Hepatocyte (in vitro differentiated cells): ENCODE results near the gene ZNF473. TPM values are rescaled to one million over a fixed set of nuclear protein-coding genes. Genes with fewer than 3 reads are reported as not detected.

Source experiments
- DNase-seq: peaks from one replicate; pipeline ENCODE4 v3.0.0-alpha.2; 2016; ENCODE audit warnings: low spot score
- H2AFZ ChIP-seq: fragments of 200-600 bp; sonication (generic); 2 replicates; pipeline ENCODE4 v1.6.0; 2016; ENCODE audit warnings: antibody characterized with exemption, mild to moderate bottlenecking
- H3K27ac ChIP-seq: fragments of 200-600 bp; sonication (generic); 2 replicates; pipeline ENCODE4 v1.5.1; 2016; ENCODE audit warnings: mild to moderate bottlenecking
- H3K27me3 ChIP-seq: fragments of 200-600 bp; sonication (generic); 2 replicates; pipeline ENCODE4 v1.6.1; 2016
- H3K36me3 ChIP-seq: fragments of 200-600 bp; sonication (generic); replicated peaks from 2 replicates; pipeline ENCODE4 v1.5.1; 2016; ENCODE audit warnings: low read depth; ENCODE audit not compliant: insufficient read depth
- H3K4me1 ChIP-seq: fragments of 200-600 bp; sonication (generic); 2 replicates; pipeline ENCODE4 v1.5.1; 2016; ENCODE audit warnings: mild to moderate bottlenecking, moderate library complexity; ENCODE audit not compliant: insufficient read depth
- H3K4me2 ChIP-seq: fragments of 200-600 bp; sonication (generic); 2 replicates; pipeline ENCODE4 v1.6.0; 2016
- H3K4me3 ChIP-seq: fragments of 200-600 bp; sonication (generic); 2 replicates; pipeline ENCODE4 v1.5.1; 2016; ENCODE audit warnings: mild to moderate bottlenecking
- H3K79me2 ChIP-seq: fragments of 200-600 bp; sonication (generic); 2 replicates; pipeline ENCODE4 v1.6.0; 2017; ENCODE audit warnings: mild to moderate bottlenecking
- H3K9me2 ChIP-seq: fragments of 200-600 bp; sonication (generic); replicated peaks from 2 replicates; pipeline ENCODE4 v1.6.0; 2017; ENCODE audit warnings: mild to moderate bottlenecking; ENCODE audit not compliant: insufficient read depth
- H3K9me3 ChIP-seq: fragments of 200-600 bp; sonication (generic); 2 replicates; pipeline ENCODE4 v1.5.1; 2016; ENCODE audit warnings: low read depth, mild to moderate bottlenecking
- H4K20me1 ChIP-seq: fragments of 200-600 bp; sonication (generic); 2 replicates; pipeline ENCODE4 v1.6.0; 2016; ENCODE audit warnings: mild to moderate bottlenecking; ENCODE audit not compliant: insufficient read depth, poor library complexity, severe bottlenecking
- CTCF ChIP-seq: fragments of 200-600 bp; sonication (generic); IDR thresholded peaks from 2 replicates; pipeline ENCODE4 v1.5.1; 2016; ENCODE audit warnings: antibody characterized with exemption, mild to moderate bottlenecking; ENCODE audit not compliant: poor library complexity
- EZH2 ChIP-seq: fragments of 200-600 bp; sonication (generic); IDR thresholded peaks from 2 replicates; pipeline ENCODE4 v1.6.1; 2016; ENCODE audit warnings: antibody characterized with exemption, mild to moderate bottlenecking, borderline replicate concordance
- EZH2phosphoT487 ChIP-seq: fragments of 200-600 bp; sonication (generic); IDR thresholded peaks from one replicate; pipeline ENCODE4 v1.6.1; 2018; ENCODE audit warnings: antibody characterized with exemption, mild to moderate bottlenecking, low read depth, moderate library complexity; ENCODE audit not compliant: unreplicated experiment, severe bottlenecking
- WGBS: methylation state at CpG from one replicate; pipeline ENCODE4 v1.1.6; 2016; ENCODE audit warnings: low lambda C conversion rate; ENCODE audit errors: missing lambda C conversion rate; 5-methylcytosine and 5-hydroxymethylcytosine counted together
- polyA plus RNA-seq: library from polyadenylated mRNA; unstranded; fragments of >200 nt; fragmentation: Nextera tagmentation; extraction: Ambion mirVana; gene quantifications from 2 replicates; pipeline ENCODE4 v1.2.1, GENCODE V29; 2016
- total RNA-seq: library from RNA; depleted of rRNA; stranded (reverse); fragments of >200 nt; gene quantifications from 2 replicates; pipeline ENCODE4 v1.2.3, GENCODE V29; 2014

ZNF473 gene
- total and polyA plus RNA-seq, 2 experiments from 2014 or later = 4.4 to 5.3 TPM

GRCh38 chr19:49977881-49978280 lies 47.9 kb upstream of the ZNF473 start:
- H3K36me3 ChIP-seq = no peaks in the 10 kb centered on the region
- TF ChIP-seq EZH2phosphoT487 = no peak

GRCh38 chr19:49978324-49978723 lies 47.5 kb upstream of the ZNF473 start:
- DNase-seq = no peak
- Histone ChIP-seq H3K36me3 (no peaks in the 10 kb centered on the region), H3K79me2 (no peaks in the 10 kb centered on the region), H3K9me2 (no peaks in the 10 kb centered on the region), H2AFZ (no peak overlapping the region), H3K9me3 (no peaks in the 10 kb centered on the region), H4K20me1 (no peaks in the 10 kb centered on the region), H3K4me3 (no peak overlapping the region), H3K4me2 (no peak overlapping the region), H3K27ac (no peak overlapping the region), H3K27me3 (no peaks in the 10 kb centered on the region), H3K4me1 (peaks cover 11% of the 10 kb centered on the region)
- no peak for TF ChIP-seq CTCF
- no peak for TF ChIP-seq EZH2
- WGBS = 83% methylated on average over 11 of the region's 11 CpGs

More at GRCh38 chr19:49977881-49978280, 47.9 kb upstream of the ZNF473 start:
- Histone ChIP-seq H3K4me1 (peaks cover 7% of the 10 kb centered on the region), H3K9me3 (no peaks in the 10 kb centered on the region), H3K4me2 (no peak overlapping the region), H4K20me1 (no peaks in the 10 kb centered on the region), H3K4me3 (no peak overlapping the region), H3K79me2 (no peaks in the 10 kb centered on the region), H3K27ac (no peak overlapping the region), H3K9me2 (no peaks in the 10 kb centered on the region), H3K27me3 (no peaks in the 10 kb centered on the region), H2AFZ (no peak overlapping the region)
- DNase-seq = no peak
- 93% methylated on average over 18 of the region's 18 CpGs for WGBS

GRCh38 chr19:49981603-49982593 lies 43.9 kb upstream of the ZNF473 start:
- H3K27ac ChIP-seq = peak overlapping the region; percentile 92
- H2AFZ ChIP-seq = no peak overlapping the region
- peaks cover 14% of the 10 kb centered on the region for H3K4me1 ChIP-seq
- H3K79me2 ChIP-seq = no peaks in the 10 kb centered on the region
- TF ChIP-seq EZH2phosphoT487 (no peak), CTCF (no peak)
- H3K27me3 ChIP-seq = no peaks in the 10 kb centered on the region
- DNase-seq = peak; percentile 71
- no peaks in the 10 kb centered on the region for H3K36me3 ChIP-seq
- H3K9me3 ChIP-seq = no peaks in the 10 kb centered on the region
- H3K9me2 ChIP-seq = no peaks in the 10 kb centered on the region
- H3K4me2 ChIP-seq = peak overlapping the region; percentile 66
- 70% methylated on average over 21 of the region's 21 CpGs for WGBS
- H4K20me1 ChIP-seq = no peaks in the 10 kb centered on the region
- no peak overlapping the region for H3K4me3 ChIP-seq

- Histone ChIP-seq H3K4me1 (peaks cover 14% of the 10 kb centered on the region), H2AFZ (no peak overlapping the region), H3K27ac (peak overlapping the region; percentile 90), H4K20me1 (no peaks in the 10 kb centered on the region), H3K9me2 (no peaks in the 10 kb centered on the region), H3K36me3 (no peaks in the 10 kb centered on the region), H3K4me2 (no peak overlapping the region), H3K9me3 (no peaks in the 10 kb centered on the region), H3K4me3 (no peak overlapping the region), H3K79me2 (no peaks in the 10 kb centered on the region), H3K27me3 (no peaks in the 10 kb centered on the region)
- peak; percentile 58 for DNase-seq
- WGBS = 46% methylated on average over 10 of the region's 10 CpGs
- TF ChIP-seq CTCF (peak; percentile 67), EZH2 (no peak)
These were observed 42.1 kb upstream of the ZNF473 start for GRCh38 chr19:49983645-49984229.
